ELF-1 (cell line): ENCODE results near the gene TSC22D1.
"Not testable (repeated sequence)": the region's sequence is repeated elsewhere in the genome, so short reads cannot be mapped to it uniquely, and the experiment has no call there.

Experiments
- DNase-seq: peaks from one replicate; pipeline ENCODE4 v3.0.0-alpha.2; 2016; ENCODE audit warnings: low read depth, low spot score

The TSC22D1 gene

DNA sequence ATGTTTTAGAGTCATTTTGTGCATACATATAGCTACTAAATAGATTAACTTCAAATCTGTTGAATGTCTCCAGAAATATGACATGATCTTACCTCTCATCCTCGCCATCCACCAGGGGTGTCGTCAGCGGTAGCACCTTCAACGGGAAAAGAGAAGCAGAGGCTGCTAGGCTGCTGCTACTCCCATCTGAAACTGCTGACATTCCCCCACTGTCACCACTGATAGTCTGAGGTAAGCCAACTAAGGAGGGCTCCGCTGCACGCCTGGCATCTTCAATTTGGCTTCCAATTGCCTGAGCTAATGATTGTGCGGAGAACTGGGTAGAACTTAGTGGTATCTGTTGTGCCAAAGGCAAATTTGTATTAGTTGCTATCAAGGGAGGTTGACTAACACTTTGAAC is 3.1 kb downstream of the TSC22D1 start:
- DNase-seq, result peak; percentile 46

DNA sequence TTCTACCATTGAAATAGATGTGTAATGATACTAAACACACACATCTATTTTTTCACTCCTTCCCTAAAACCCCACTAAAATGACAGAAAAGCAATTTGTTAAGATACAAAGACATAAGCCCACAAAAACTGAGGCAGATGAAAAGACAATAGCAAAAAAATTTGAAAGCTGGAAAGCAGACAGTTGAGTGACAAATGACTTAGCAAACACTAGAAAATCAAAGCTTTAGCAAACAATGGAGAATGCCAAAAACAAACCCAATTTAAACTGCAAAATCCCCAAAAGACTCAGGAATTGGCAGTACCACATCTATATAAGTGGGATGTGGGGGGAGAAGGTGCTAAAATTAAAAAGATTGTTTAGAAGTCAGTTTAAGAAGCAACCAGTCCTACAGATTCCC is 9.5 kb downstream of the TSC22D1 start:
- DNase-seq, result no peak

DNA sequence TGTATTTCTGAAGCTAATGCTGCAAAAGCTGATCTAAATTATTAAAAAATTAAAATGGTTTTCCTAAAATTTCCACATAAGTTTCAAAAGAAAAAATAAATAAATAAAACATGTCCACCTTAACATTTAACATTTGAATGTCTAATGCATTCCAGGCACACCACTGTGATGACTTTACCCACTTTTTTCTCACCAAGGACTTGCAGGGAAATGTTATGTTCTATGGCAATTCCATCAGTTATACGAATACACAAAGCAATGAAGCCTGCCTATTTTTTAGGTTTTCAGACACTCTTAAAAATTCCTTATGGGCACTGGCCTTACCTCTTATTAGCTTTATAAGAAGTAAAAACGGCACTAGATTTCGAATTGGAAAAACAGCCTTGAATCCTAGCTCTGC is 10.2 kb downstream of the TSC22D1 start:
- DNase-seq, result no peak

DNA sequence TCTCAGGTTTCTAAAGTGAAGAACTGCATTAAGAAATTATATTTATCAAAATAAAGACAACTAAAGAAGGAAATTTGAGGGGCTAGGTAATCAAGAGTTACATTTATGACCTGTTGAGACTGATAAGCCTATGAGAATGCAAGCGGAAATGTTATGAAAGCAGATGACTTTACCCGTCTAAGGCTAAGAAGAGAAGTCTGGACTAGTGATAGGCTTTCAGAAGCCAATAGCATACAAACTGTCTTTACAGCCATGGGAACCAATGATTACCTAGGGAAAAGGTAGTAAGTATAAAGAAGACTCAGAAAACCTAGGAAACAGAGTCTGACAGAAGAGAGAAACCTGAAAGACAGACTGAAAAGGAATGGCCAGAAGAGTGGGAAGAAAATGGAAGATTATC is 11.2 kb downstream of the TSC22D1 start:
- DNase-seq, result no peak

DNA sequence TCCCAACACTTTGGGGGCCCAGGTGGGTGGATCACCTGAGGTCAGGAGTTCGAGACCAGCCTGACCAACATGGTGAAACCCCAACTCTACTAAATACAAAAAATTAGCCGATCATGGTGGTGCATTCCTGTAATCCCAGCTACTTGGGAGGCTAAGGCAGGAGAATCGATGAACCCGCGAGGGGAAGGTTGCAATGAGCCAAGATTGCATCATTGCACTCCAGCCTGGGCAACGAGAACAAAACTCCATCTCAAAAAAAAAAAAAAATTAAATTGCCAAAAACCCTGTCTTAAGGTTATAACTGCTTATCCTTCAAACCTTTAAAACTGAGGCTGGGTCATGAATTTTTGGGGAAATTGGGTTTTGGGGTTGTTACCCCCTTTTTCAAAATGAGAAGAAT is 13.3 kb downstream of the TSC22D1 start:
- not testable (repeated sequence) for DNase-seq

DNA sequence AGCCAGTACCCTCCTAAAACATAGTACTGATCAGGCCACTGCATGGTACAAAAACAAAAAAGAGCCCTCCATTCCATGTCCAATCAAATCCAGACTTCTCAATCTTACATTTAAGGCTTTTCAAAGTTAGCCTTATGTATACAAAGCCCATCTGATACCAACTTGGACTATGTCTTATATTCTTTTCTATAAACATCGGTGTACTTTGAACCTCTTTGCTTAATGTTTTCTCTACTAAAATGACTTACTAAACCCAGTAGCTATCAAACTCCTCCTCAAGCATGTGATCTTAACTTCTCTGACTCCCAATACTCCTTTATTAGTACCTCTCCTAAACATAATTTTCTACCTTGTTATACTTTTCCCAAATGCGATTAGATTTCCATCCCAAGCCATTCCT is 14.8 kb downstream of the TSC22D1 start:
- DNase-seq, result no peak

DNA sequence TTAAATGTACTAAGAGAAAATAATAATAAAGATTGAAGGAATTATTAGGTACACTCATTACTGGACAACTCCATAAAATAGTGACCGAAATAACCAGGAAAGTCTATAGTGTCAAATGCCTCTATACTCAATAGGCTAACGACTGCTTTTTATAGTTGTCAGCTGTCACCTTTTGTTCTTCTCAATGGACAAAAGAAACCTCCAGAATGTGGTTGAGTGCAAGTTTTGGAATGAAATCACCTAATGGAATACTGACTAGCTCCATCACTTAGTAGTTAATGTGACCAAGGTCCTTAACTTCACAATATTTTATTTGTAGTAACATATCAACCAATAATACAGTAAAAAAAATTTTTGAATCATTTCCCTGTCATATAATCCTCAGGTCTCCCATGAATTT is 18.1 kb downstream of the TSC22D1 start:
- DNase-seq, result no peak

DNA sequence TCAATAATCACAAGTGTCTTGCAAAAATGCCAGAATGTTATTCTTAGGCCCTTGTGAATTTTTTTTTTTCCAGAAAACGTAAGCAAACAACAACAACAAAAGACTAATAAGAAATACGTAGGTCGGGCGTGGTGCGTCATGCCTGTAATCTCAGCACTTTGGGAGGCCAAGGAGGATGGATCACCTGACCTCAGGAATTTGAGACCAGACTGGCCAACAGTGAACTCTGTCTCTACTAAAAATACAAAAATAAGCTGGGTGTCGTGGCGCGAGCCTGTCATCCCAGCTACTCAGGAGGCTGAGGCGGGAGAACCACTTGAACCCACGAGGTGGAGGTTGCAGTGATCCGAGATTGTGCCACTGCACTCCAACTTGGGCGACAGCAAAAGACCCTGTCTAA is 20.9 kb downstream of the TSC22D1 start:
- DNase-seq, result no peak

DNA sequence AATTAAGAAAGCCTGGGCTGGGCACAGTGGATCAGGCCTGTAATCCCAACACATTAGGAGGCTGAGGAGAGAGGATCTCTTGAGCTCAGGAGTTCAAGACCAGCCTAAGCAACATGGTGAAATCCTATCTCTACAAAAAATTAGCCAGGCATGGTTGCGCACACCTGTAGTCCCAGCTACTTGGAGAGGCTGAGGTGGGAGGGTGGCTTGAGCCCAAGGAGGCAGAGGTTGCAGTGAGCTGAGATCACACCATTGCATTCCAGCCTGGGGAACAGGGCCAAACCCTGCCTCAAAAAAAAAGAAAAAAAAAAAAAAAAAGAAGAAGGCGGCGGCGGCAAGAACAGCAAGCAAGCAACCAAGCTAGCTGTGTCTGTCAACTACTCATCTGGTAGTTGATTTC is 26.7 kb downstream of the TSC22D1 start:
- DNase-seq, result no peak

DNA sequence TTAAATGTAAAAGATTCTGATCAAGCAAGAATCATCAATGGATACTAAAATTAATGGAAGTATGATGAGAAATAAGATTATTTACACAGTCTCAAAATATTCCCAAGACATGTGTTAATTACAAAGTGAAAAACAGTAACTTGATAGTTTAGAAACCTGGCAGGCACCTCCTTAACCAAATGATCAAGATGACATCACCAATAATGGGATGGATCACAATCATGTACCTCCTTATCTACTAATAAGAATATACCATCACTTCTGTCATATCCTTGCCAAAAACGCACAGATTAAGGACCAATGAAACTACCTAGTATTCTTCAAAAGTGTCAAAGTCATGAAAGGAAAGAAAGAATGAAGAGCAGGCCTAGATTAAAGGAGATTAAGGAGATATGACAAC is 30.0 kb downstream of the TSC22D1 start:
- DNase-seq, result no peak

DNA sequence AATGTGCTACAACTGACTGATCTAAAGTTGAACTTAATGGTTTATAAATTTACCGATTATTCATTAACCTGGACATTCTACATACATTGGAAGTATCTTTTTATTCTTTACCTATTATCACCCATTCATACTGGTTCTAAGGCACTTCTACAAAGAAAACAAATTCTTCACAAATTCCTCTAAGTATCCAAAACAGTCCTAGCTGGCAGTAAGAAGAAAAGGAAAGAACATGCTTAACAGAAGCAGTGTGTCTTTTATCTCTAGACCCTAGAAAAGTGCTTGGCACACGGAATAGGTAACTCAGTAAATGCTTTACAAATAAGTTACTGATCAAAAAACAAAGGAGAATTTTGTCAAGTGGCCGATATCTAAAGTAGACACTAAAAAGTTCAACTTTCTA is 32.8 kb downstream of the TSC22D1 start:
- DNase-seq, result no peak

DNA sequence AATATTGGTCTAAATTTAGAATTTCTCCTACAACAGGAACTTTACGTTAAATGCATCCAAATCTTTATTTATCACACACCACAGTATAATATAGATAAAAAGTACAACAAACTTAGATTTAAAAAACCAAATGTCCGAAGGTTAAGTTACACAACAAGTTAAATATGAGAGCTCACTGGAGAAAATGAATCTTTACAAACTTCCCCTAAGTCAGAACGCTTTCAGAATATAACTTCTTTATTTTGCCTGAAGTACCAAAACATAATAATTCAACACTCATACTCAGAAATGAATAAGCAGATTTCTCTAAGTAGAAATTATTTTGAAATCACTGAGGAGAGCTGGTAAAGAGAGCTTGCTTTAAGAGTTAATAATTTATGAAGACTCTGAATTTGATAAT is 33.8 kb downstream of the TSC22D1 start:
- DNase-seq, result no peak

DNA sequence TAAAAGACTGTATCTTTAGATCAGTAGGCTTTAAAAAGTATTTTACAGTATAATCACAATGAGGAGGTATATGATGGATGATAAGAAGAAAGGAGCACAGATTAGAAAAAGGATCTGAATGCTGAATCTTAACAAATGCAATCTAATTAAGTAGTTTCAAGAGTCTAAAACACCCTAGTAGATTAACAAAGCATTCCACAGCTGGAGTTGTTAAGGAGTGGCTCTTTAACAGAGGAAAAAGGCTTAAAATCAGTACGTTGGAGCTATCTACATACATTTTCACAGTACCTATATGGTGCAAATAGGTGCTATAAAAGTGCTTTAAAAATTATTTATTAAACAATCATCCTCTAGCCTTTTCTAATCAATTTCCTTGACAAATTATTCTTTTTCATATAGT is 34.5 kb downstream of the TSC22D1 start:
- no peak for DNase-seq

DNA sequence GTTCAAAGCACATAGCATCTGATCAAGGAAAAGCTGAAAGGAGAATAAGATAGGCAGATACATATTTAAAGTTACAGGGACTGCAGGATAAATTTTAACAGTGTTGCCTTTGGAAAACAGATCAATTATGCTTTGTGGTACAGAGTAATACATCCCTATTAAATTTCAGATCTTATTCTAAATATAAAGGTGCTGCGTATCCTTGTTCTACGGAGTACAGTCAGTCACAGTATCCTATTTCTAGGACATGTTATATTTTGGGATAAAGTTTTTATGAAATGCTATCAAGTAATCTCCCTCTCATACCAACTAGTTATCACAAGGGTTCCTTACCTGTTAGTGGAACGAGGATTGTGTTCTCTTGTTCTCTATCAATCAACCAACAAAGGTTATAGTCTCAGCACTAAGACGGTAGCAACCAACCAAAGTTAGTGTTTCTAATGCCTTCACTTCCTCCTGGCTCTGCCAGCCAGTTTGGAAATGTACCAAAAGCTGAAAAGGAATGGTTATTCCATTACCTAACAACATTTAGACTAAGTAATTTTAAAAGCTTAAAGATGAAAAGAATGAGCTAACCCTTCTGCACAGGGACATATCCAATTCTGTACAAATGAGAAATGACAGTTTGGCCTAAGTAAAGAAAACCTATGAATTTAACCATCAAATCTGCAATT is 35.2 kb downstream of the TSC22D1 start:
- no peak for DNase-seq

DNA sequence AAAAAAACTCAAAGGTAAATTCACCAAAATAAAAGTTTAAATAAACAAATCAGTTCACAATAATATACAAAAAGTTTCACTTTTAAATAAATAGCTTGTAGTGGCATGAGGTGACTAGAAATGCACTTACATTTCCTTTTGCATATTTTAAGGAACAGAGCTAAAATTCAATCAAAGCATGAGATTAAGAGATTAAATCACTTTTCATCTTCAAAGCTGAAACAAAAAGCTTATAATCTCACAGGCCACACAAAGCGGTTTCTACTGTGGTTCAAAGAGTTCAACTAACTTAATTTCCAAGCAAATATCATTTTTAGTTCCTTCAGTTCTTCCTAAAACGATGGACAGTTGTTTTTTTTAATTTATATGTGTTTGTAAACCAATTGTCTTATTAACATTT is 38.9 kb downstream of the TSC22D1 start:
- no peak for DNase-seq

DNA sequence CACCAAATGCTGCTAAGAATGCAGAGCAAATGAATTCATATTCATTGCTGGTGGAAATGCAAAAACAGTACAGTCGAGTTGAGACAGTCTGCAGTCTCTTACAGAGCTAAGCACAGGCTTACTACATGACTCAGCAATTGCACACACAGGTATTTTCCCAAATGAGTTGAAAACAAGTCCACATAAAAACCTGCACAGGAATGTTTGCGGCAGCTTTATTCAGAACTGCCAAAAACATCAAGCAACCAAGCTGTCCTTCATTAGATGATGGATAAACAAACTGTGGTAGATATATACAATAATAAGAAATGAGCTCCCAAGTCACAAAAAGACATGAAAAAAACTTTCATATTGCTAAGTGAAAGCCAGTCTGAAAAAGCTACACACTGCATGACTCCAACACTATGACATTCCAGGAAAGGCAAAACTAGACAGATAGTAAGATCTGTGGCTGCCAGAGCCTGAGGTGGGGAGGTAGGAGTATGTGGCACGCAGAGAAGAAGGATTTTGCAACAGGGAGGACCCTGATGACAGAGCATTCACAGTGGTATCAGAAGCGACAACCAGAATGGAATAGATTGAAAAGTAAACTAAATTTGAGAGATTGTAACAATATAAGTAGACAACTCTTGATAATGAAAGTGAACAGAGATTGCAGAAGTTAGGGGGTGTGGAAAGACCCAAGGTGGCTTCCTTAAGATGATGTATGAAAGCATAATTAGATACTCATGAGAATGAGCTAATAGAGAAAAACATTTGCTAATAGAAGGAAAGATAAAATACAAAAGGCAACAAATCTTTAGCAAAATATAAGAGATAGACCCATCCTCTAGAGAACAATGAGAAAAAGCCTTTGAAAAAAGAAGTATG is 52.7 kb downstream of the TSC22D1 start:
- DNase-seq, result peak; percentile 18

DNA sequence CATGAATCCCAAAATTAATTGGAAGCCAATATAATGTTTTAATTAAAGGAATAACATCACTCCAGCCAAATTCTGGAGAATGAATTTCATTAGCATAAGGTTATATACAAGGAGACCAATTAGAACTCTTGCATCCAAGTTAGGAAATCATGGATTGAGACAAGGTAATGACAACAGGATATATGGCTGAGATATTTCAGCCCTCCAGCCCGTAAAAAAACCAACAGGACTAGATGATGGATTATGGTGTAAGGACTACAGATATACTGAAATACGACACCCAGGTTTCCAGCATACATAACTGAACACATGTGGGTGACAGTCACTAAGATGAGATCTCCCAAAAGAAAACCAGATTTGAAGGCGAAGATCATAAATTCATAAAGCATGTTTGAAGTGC is 56.5 kb downstream of the TSC22D1 start:
- no peak for DNase-seq

DNA sequence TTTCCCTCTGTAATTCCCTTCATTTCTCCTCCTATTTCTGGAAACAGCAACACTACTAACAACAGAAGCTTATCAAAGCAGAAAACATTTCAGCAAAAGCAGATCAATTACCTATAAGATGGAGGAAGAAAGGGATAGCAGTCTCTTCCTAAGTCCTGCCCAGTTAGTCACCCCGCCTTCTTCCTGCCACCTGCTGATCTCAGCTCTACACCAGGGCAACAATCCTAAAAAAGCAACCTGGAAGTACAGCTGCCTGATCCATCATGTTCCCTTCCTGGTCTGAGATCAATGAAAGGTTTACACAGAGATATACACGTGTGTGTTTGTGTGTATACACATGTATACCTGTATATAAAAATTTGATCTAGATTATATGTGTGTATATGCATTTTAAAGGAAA is 59.4 kb downstream of the TSC22D1 start:
- no peak for DNase-seq

DNA sequence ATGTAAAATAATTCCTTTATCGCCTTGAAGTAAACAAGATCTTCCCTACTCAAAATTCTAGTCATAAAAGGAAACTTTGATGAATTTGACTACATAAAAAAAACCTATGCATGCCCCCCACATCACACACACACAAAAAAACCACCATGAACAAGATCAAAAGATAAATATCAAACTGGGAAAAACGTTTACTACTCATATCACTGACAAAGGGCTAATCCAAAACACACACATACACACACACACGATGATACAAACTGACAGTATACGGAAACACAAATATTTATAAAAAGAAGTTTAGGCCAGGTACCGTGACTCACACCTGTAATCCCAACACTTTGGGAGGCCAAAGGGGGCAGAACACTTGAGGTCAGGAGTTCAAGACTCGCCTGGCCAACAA is 61.9 kb downstream of the TSC22D1 start:
- no peak for DNase-seq

DNA sequence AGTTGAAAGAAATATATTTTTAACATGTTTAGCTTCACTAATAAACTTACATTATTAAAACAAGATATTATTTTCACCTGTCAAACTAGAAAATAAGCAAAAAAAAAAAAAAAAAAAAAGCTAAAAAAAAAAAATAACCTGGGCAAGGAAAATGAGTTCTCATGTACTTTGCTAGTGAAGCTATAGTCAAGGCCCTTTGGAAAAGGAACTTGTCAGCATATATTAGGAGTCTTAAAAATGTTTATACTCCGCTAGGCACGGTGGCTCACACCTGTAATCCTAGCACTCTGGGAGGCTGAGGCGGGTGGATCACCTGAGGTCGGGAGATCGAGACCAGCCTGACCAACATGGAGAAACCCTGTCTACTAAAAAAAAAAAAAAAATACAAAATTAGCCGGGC is 66.3 kb downstream of the TSC22D1 start:
- not testable (repeated sequence) for DNase-seq

DNA sequence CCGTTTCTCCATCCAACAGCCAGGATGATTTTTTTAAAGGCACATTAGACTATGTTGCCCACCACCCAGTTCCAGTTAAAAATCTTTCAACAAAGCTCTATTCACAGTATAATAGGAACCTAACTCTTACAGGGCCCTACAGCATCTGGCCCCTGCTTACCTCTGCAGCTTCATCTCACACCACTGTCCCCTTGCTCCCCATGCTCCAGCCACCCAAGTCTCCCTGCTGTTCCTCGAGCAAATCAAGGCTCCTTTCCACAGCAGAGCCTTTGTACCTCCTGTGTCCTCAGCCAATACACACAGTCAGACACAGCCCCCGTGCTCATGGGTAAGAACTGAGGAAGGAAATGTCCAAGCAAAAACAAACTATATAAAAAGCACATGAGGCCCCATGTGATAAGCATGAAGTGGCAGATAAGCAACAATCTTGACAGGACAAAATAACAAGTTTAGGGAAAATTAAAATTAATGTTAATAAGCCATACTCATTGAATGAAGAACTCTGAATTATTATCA is 67.5 kb downstream of the TSC22D1 start:
- DNase-seq, result no peak

DNA sequence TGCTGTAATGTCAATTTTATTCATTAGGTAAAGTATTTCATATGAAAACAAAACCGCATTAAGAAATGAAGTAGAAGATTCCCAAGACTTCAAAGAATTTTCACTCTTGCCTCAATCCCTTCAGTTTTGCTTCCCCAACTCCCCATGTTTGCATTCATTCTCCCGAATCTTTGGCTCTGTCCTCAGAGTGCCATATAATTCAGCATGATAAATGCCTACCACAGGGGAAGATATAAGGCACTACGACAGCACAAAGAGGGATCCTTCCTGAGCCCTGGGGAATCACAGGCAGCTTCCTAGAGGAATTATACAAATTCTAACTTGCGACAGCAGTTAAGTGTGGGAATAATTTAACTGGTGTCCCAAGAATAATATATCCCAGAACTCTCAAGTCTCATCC is 68.5 kb downstream of the TSC22D1 start:
- DNase-seq, result no peak

DNA sequence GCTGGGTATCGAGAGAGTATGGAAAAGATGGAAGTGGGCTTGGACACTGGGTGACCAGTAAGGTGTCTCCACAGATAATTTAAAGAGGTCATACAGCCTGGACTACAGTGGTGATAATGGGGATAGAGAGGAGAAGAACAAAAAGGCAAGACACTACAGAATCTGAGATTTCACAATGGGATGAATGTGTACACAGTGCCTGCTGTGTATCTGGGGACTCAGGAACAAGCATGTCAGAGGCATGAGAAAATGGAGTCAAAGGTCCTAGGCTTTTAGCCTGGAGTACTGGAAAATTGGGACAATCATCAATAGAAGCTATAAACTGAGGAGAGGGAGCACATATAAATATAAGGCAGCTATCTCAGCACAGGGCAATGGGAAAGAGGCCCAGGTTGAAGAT is 69.4 kb downstream of the TSC22D1 start:
- no peak for DNase-seq
